Daoy (cell line): Measurements from ENCODE around the gene INCENP. TPM values are rescaled to one million over a fixed set of nuclear protein-coding genes. Genes with fewer than 3 reads are reported as not detected.

Experiments
- DNase-seq: peaks from one replicate; pipeline ENCODE4 v3.0.0-alpha.2; 2015; ENCODE audit warnings: low read depth
- total RNA-seq: library from RNA; depleted of rRNA; stranded (reverse); fragments of >200 nt; shearing (Covaris generic); gene quantifications from 2 replicates; pipeline ENCODE4 v1.2.3, GENCODE V29; 2014

Gene INCENP
- total RNA-seq, 1 experiment from 2014 or later, result 76.3 TPM

GRCh38 chr11:62124186-62125113, 639 bp downstream of the INCENP start:
- DNase-seq, result peak; percentile 60

GRCh38 chr11:62125316-62125715, 1.5 kb downstream of the INCENP start:
- DNase-seq, result no peak

- DNase-seq, result no peak
Observed at GRCh38 chr11:62125881-62126280, 2.1 kb downstream of the INCENP start.

GRCh38 chr11:62127426-62127825, 3.6 kb downstream of the INCENP start:
- DNase-seq, result no peak

GRCh38 chr11:62127941-62128770, 4.3 kb downstream of the INCENP start:
- DNase-seq, result no peak

GRCh38 chr11:62128835-62129234, 5.0 kb downstream of the INCENP start:
- no peak for DNase-seq

GRCh38 chr11:62129590-62130282, 5.9 kb downstream of the INCENP start:
- no peak for DNase-seq

- DNase-seq, result no peak
Observed at GRCh38 chr11:62130283-62131169, 6.7 kb downstream of the INCENP start.

GRCh38 chr11:62131170-62131464, 7.3 kb downstream of the INCENP start:
- no peak for DNase-seq

- DNase-seq, result no peak
Observed at GRCh38 chr11:62132191-62132590, 8.4 kb downstream of the INCENP start.

- no peak for DNase-seq
Observed at GRCh38 chr11:62132689-62133293, 9.0 kb downstream of the INCENP start.

- DNase-seq, result no peak
Observed at GRCh38 chr11:62133328-62134065, 9.7 kb downstream of the INCENP start.

GRCh38 chr11:62137276-62137861, 13.6 kb downstream of the INCENP start:
- no peak for DNase-seq

GRCh38 chr11:62137881-62138629, 14.2 kb downstream of the INCENP start:
- DNase-seq, result no peak

GRCh38 chr11:62138630-62139425, 15.0 kb downstream of the INCENP start:
- no peak for DNase-seq

- DNase-seq, result no peak
Observed at GRCh38 chr11:62139526-62140303, 15.9 kb downstream of the INCENP start.
